ENCODE results near the gene CARMIL1. TPM values are rescaled to one million over a fixed set of nuclear protein-coding genes. Genes with fewer than 3 reads are reported as not detected.

CARMIL1 gene
- total RNA-seq, 4 donors from 2014 or later = 13.9 to 47.6 (median 30.4) TPM

DNA sequence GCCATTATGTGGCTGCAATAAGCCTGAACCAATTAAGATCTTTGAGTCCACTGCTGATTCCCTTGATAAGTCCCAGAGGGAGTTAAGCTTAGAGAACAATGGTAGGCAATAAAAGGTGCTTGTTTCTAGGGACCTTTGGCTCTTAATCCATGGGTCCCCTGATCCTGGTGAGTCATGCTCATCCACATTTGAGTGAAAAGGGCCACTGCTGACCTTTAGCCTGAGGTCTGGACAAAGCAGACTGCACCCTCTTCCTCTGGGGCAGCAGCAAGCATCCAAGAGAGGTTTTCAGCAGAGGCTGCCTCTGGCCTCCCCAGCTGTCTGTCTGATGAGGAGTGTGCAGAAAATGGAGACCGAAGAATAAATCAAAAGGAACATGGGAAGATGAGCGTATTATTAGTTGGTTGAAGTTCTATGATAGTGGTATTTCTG, 356.7 kb downstream of the CARMIL1 start:
- TF ChIP-seq, protein P1, sequence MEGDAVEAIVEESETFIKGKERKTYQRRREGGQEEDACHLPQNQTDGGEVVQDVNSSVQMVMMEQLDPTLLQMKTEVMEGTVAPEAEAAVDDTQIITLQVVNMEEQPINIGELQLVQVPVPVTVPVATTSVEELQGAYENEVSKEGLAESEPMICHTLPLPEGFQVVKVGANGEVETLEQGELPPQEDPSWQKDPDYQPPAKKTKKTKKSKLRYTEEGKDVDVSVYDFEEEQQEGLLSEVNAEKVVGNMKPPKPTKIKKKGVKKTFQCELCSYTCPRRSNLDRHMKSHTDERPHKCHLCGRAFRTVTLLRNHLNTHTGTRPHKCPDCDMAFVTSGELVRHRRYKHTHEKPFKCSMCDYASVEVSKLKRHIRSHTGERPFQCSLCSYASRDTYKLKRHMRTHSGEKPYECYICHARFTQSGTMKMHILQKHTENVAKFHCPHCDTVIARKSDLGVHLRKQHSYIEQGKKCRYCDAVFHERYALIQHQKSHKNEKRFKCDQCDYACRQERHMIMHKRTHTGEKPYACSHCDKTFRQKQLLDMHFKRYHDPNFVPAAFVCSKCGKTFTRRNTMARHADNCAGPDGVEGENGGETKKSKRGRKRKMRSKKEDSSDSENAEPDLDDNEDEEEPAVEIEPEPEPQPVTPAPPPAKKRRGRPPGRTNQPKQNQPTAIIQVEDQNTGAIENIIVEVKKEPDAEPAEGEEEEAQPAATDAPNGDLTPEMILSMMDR (IDR thresholded peaks at IDR 0.05; ENCODE audit: low read depth) = no peak

DNA sequence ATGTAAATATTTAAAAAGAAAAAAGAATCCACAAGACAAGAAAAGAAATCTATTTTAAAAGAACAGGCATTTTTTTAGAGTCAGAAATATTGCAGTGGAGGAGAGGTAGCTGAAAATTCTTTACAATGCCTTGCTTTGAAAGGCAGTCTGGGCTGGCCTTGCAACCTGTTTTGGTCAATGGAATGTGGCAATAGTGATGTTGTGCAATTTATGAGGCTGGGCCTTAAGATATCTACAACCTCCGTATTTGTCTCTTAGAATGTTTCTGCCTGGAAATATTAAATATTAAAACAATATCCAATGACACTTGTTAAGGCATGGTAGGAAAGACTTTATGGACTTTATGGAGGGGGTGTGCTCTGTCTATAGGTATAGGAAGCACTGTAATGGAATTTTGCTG, 358.0 kb downstream of the CARMIL1 start:
- TF ChIP-seq, protein P1 (IDR thresholded peaks at IDR 0.05; ENCODE audit: low read depth) = no peak

DNA sequence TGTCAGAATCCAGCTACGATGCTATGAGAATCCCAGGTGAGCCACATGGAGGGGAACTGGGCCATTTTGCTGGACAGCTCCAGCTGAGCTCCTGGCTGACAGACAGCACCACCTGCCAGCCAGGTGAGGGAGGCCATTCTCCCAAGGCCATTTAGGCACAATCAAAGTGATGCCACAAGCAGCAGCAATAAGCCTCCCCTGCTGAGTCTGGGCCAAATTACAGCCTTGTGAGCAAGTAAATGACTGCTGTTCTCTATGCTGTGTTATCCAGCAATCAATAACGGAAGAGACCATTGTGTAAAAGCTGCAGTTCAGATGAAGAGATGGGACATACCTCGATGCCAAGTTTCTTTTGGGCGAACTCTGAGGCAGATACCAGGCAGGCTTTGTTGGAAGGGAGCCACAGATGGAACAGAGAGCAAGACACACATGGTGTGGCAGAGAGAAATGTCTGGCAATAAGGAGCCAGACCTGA, 358.8 kb downstream of the CARMIL1 start:
- TF ChIP-seq, protein P1 (IDR thresholded peaks at IDR 0.05; ENCODE audit: low read depth) = no peak

DNA sequence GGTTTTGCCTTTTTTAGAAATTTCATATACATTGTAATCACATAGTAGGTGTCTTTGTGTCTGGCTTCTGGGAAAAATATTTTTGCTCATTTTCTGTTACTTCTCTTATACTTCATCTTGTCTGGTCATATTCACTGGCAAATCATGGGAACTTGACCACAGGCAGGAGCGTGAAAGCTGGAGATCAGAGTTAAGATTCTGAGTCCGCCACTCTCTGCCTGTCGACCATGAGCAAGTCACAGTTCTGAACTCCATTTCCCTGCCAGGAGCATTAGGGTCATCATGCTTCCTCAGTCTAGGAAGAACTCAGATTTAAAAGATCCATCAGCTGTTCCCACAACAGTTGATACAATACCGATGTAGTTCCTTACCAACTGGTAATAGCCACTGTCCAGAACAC, 360.5 kb downstream of the CARMIL1 start:
- TF ChIP-seq, protein P1 (IDR thresholded peaks at IDR 0.05; ENCODE audit: low read depth) = no peak

DNA sequence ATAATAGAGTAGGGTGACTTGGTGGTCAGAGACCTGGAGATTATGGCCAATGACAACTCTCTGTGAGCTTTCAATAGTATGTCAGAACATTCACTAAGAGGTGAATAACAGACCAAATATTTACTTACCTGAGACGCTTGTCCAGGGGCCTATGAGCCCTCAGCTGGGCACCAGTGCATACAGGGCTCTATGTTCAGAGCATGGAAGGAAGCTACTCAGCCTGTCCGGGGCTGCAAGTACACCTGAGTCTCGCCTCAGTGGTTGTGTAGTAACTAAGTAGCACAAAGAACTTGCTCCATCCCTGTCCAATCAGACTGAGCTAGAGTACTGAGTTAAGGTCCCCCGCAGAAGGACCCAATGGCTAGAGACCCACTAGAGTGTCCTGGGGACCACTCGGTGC, 361.3 kb downstream of the CARMIL1 start:
- TF ChIP-seq, protein P1 (IDR thresholded peaks at IDR 0.05; ENCODE audit: low read depth) = no peak

DNA sequence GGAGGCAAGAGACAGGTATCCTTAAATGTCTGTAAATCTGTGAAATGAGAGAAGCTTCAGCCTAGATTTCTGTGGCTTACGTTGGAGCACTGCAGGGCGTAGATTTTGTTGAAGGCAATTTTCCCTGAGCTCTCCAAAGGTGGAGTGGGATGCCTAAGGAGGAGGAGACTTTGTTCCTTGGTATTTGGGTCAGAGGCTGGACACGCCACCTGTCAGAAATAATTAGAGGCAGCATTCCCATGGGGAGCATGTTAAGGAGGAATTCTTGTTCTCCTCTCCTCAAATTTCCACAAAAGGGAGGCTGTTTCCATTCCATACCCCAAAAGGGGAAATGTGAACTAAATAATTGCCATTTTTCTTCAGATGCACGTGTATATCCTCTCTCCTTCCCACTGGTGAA, 361.7 kb downstream of the CARMIL1 start:
- TF ChIP-seq, protein P1 (IDR thresholded peaks at IDR 0.05; ENCODE audit: low read depth) = no peak

DNA sequence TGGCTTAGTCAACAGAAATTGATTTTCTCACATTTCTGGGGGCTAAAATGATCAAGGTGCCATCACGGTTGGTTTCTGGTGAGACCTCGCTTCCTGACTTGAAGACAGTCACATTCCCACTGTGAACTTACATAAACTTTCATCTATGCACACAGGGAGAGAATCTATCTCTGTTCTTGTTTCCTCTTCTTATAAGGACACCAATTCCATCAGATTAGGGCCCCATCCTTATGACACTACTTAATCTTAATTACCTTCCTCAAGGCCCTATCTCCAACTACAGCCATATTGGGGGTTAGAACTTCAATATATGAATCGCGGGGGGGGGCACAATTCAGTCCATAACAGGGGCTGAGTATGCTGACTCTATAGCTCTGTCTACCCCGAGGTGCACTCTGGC, 362.2 kb downstream of the CARMIL1 start:
- TF ChIP-seq, protein P1 (IDR thresholded peaks at IDR 0.05; ENCODE audit: low read depth) = no peak

Data from subcutaneous adipose tissue (tissue), 4 donors.